HEK293 (cell line): Measurements from ENCODE around the gene KY.

ENCODE experiments used
- CTCF ChIA-PET: fragments of 350-600 bp; formaldehyde crosslinking; extraction: SDS; loops from one replicate; lab custom pipeline; 2021; ENCODE audit warnings: antibody characterized with exemption; lab: Yijun Ruan, JAX
- POLR2A ChIA-PET: fragments of 300-600 bp; formaldehyde crosslinking; extraction: SDS; loops from one replicate; lab custom pipeline; 2020; ENCODE audit warnings: antibody characterized with exemption, inconsistent platforms; lab: Yijun Ruan, JAX
- H3K27ac ChIP-seq: fragments of 200-500 bp; sonication (Bioruptor generic); 2 replicates; pipeline ENCODE4 v1.5.1; 2014; ENCODE audit warnings: low read depth, low read length, control low read depth, inconsistent platforms; ENCODE audit errors: extremely low read depth
- H3K36me3 ChIP-seq, 2 experiments: fragments of 200-500 bp in 1 of 2; sonication (Bioruptor generic) in 1 of 2; 1 replicate in 1 of 2; 2 replicates in 1 of 2; pipeline ENCODE4 v1.5.1; 2014 to 2017; ENCODE audit warnings: inconsistent platforms in 2 of 2, low read length in 2 of 2; ENCODE audit not compliant: control insufficient read depth in 2 of 2, insufficient read depth in 1 of 2
- H3K4me1 ChIP-seq: fragments of 200-500 bp; sonication (Bioruptor generic); 2 replicates; pipeline ENCODE4 v1.5.1; 2014; ENCODE audit warnings: mild to moderate bottlenecking, low read length, inconsistent platforms; ENCODE audit not compliant: control insufficient read depth, insufficient read depth
- H3K4me3 ChIP-seq: 2 replicates; pipeline ENCODE4 v1.5.1; 2011; ENCODE audit warnings: low read depth, mild to moderate bottlenecking, control low read depth, low read length, moderate library complexity
- H3K9me3 ChIP-seq: fragments of 200-500 bp; sonication (Bioruptor generic); 2 replicates; pipeline ENCODE4 v1.5.1; 2014; ENCODE audit warnings: low read depth, low read length, inconsistent platforms; ENCODE audit not compliant: control insufficient read depth, insufficient read depth
- BCL11A ChIP-seq: fragments of 450-650 bp; formaldehyde crosslinking; IDR thresholded peaks from 2 replicates; pipeline ENCODE4 v1.5.1; 2016; ENCODE audit warnings: low read depth, missing biosample characterization, missing genetic modification characterization
- CTCF ChIP-seq: fragments of 450-650 bp; formaldehyde crosslinking; IDR thresholded peaks from 2 replicates; pipeline ENCODE4 v1.5.1; 2016; ENCODE audit warnings: missing biosample characterization, missing genetic modification characterization
- EGR2 ChIP-seq: fragments of 450-650 bp; formaldehyde crosslinking; IDR thresholded peaks from 2 replicates; pipeline ENCODE4 v1.5.1; 2016; ENCODE audit warnings: low read depth, missing biosample characterization, missing genetic modification characterization
- HOXD13 ChIP-seq: sonication (generic); formaldehyde crosslinking; IDR thresholded peaks from 2 replicates; pipeline ENCODE4 v1.8.0; 2022; ENCODE audit warnings: missing genetic modification reagents, borderline replicate concordance
- PRDM1 ChIP-seq: fragments of 450-650 bp; formaldehyde crosslinking; IDR thresholded peaks from 2 replicates; pipeline ENCODE4; 2016; ENCODE audit warnings: missing biosample characterization, missing genetic modification characterization
- WT1 ChIP-seq: fragments of 450-650 bp; formaldehyde crosslinking; IDR thresholded peaks from 2 replicates; pipeline ENCODE4 v1.5.1; 2016; ENCODE audit warnings: missing biosample characterization, missing genetic modification characterization
- ZEB2 ChIP-seq: fragments of 450-650 bp; formaldehyde crosslinking; IDR thresholded peaks from 2 replicates; pipeline ENCODE4 v1.5.1; 2016; ENCODE audit warnings: missing biosample characterization, missing genetic modification characterization
- ZFP3 ChIP-seq: fragments of 450-650 bp; formaldehyde crosslinking; IDR thresholded peaks from 2 replicates; pipeline ENCODE4 v1.5.1; 2016; ENCODE audit warnings: low read depth, missing biosample characterization, missing genetic modification characterization
- ZFP69B ChIP-seq: fragments of 450-650 bp; formaldehyde crosslinking; IDR thresholded peaks from 2 replicates; pipeline ENCODE4 v1.5.1; 2016; ENCODE audit warnings: missing biosample characterization, missing genetic modification characterization
- ZIC2 ChIP-seq: fragments of 450-650 bp; formaldehyde crosslinking; IDR thresholded peaks from 2 replicates; pipeline ENCODE4 v1.5.1; 2016; ENCODE audit warnings: missing biosample characterization, missing genetic modification characterization
- ZNF146 ChIP-seq: fragments of 450-650 bp; formaldehyde crosslinking; IDR thresholded peaks from 2 replicates; pipeline ENCODE4 v1.5.1; 2016; ENCODE audit warnings: missing biosample characterization, missing genetic modification characterization
- ZNF175 ChIP-seq: fragments of 450-650 bp; formaldehyde crosslinking; IDR thresholded peaks from 2 replicates; pipeline ENCODE4 v1.5.1; 2016; ENCODE audit warnings: missing biosample characterization, missing genetic modification characterization
- ZNF202 ChIP-seq: fragments of 450-650 bp; formaldehyde crosslinking; IDR thresholded peaks from 2 replicates; pipeline ENCODE4 v1.5.1; 2016; ENCODE audit warnings: missing biosample characterization, missing genetic modification characterization, borderline replicate concordance
- ZNF24 ChIP-seq: fragments of 450-650 bp; formaldehyde crosslinking; IDR thresholded peaks from 2 replicates; pipeline ENCODE4 v1.5.1; 2016; ENCODE audit warnings: missing biosample characterization, missing genetic modification characterization
- ZNF341 ChIP-seq: fragments of 450-650 bp; formaldehyde crosslinking; IDR thresholded peaks from 2 replicates; pipeline ENCODE4; 2016; ENCODE audit warnings: low read depth, missing biosample characterization, missing genetic modification characterization
- ZNF404 ChIP-seq: fragments of 450-650 bp; formaldehyde crosslinking; IDR thresholded peaks from 2 replicates; pipeline ENCODE4 v1.5.1; 2017; ENCODE audit warnings: missing biosample characterization, missing genetic modification characterization
- ZNF521 ChIP-seq: fragments of 450-650 bp; formaldehyde crosslinking; IDR thresholded peaks from 2 replicates; pipeline ENCODE4 v1.5.1; 2017; ENCODE audit warnings: missing biosample characterization, mild to moderate bottlenecking, missing genetic modification characterization
- ZNF529 ChIP-seq: fragments of 450-650 bp; formaldehyde crosslinking; IDR thresholded peaks from 2 replicates; pipeline ENCODE4 v1.5.1; 2017; ENCODE audit warnings: missing genetic modification characterization, missing biosample characterization; ENCODE audit not compliant: insufficient replicate concordance
- ZNF558 ChIP-seq: fragments of 450-650 bp; formaldehyde crosslinking; IDR thresholded peaks from 2 replicates; pipeline ENCODE4 v1.5.1; 2016; ENCODE audit warnings: missing biosample characterization, missing genetic modification characterization
- ZNF596 ChIP-seq: fragments of 450-650 bp; IDR thresholded peaks from 2 replicates; pipeline ENCODE4 v1.5.0; 2018; ENCODE audit warnings: missing biosample characterization, mild to moderate bottlenecking, missing genetic modification characterization, moderate library complexity
- ZNF624 ChIP-seq: fragments of 450-650 bp; formaldehyde crosslinking; IDR thresholded peaks from 2 replicates; pipeline ENCODE4 v1.5.1; 2017; ENCODE audit warnings: missing biosample characterization, missing genetic modification characterization
- ZNF664 ChIP-seq: fragments of 450-650 bp; formaldehyde crosslinking; IDR thresholded peaks from 2 replicates; pipeline ENCODE4 v1.5.1; 2016; ENCODE audit warnings: missing biosample characterization, missing genetic modification characterization
- ZNF830 ChIP-seq: fragments of 450-650 bp; IDR thresholded peaks from 2 replicates; pipeline ENCODE4 v1.5.0; 2018; ENCODE audit warnings: missing biosample characterization, missing genetic modification characterization, low read depth, mild to moderate bottlenecking, moderate library complexity

KY gene

GRCh38 chr3:134667956-134668355 lies 17.1 kb upstream of the KY start:
- no peaks in the 10 kb centered on the region for H3K4me1 ChIP-seq
- CTCF ChIA-PET = no interaction called here
- TF ChIP-seq ZNF596 (tag by site-specific recombination) = no peak
- no peak for TF ChIP-seq WT1
- no peak for TF ChIP-seq EGR2 (tag by site-specific recombination)
- TF ChIP-seq, all 188 proteins: peak for 0
- Histone ChIP-seq H3K27ac (no peak overlapping the region), H3K4me3 (no peak overlapping the region), H3K36me3 (no peaks in the 10 kb centered on the region), H3K9me3 (no peaks in the 10 kb centered on the region)
- POLR2A ChIA-PET = interaction anchor here (0.6 kb wide), 1 partner anchor 1046 kb away, joined by 7 read pairs; no protein-coding TSS in a partner anchor

- TF ChIP-seq ZEB2 (tag by site-specific recombination) (no peak), ZNF521 (tag by site-specific recombination) (no peak), ZNF830 (tag by site-specific recombination) (no peak), ZNF24 (tag by site-specific recombination) (no peak), ZFP69B (no peak), PRDM1 (tag by site-specific recombination) (no peak), ZNF404 (tag by site-specific recombination) (no peak), ZNF664 (tag by site-specific recombination) (no peak), ZNF558 (tag by site-specific recombination) (no peak)
- ChIA-PET CTCF (interaction anchor here (0.9 kb wide), 1 partner anchor 17 kb away, joined by 4 read pairs; the partner anchor contains the start of gene KY), POLR2A (no interaction called here)
Observed at GRCh38 chr3:134667406-134667805, 16.6 kb upstream of the KY start.

GRCh38 chr3:134666885-134667284 lies 16.1 kb upstream of the KY start:
- Histone ChIP-seq H3K27ac (no peak overlapping the region), H3K36me3 (no peaks in the 10 kb centered on the region), H3K4me1 (no peaks in the 10 kb centered on the region), H3K4me3 (no peak overlapping the region), H3K9me3 (no peaks in the 10 kb centered on the region)
- ChIA-PET CTCF (interaction anchor here (0.9 kb wide), 1 partner anchor 16 kb away, joined by 4 read pairs; the partner anchor contains the start of gene KY), POLR2A (no interaction called here)
- TF ChIP-seq BCL11A (tag by site-specific recombination) (no peak), ZNF175 (tag by site-specific recombination) (no peak), ZIC2 (tag by site-specific recombination) (no peak), ZFP3 (tag by site-specific recombination) (no peak), CTCF (no peak), ZNF341 (tag by site-specific recombination) (no peak), ZNF624 (no peak), ZNF146 (tag by site-specific recombination) (no peak), HOXD13 (CRISPR knock-in tag) (no peak), ZNF202 (no peak), ZNF529 (tag by site-specific recombination) (no peak)

More at GRCh38 chr3:134667406-134667805, 16.6 kb upstream of the KY start:
- H3K4me1 ChIP-seq = no peaks in the 10 kb centered on the region
- no peaks in the 10 kb centered on the region for H3K36me3 ChIP-seq
- H3K27ac ChIP-seq = no peak overlapping the region
- H3K9me3 ChIP-seq = no peaks in the 10 kb centered on the region
- no peak overlapping the region for H3K4me3 ChIP-seq
